HepG2 (cell line): ENCODE measurements around the gene MYO1E. TPM values are rescaled to one million over a fixed set of nuclear protein-coding genes. Genes with fewer than 3 reads are reported as not detected.

Experiments
- ATAC-seq: fragments of 200-7000 bp; cut with Tn5 transposase; 3 replicates; pipeline ENCODE4 v1.9.1; 2020; ENCODE audit warnings: mild to moderate bottlenecking, moderate library complexity
- BruUV-seq: library from RNA; stranded (reverse); fragments of 400-500 nt; replicated peaks from 2 replicates; lab custom pipeline; 2021; lab: Mats Ljungman, UMichigan
- CTCF ChIA-PET: fragments of 300-600 bp; formaldehyde crosslinking; extraction: SDS; loops from one replicate; lab custom pipeline; 2021; ENCODE audit warnings: low total read pairs, inconsistent platforms, low intra/inter-chr PET ratio; lab: Yijun Ruan, JAX
- POLR2A ChIA-PET: fragments of 350-600 bp; sonication (Branson Sonifier 250); formaldehyde crosslinking; loops from one replicate; lab custom pipeline; 2020; ENCODE audit warnings: antibody characterized with exemption, inconsistent platforms; lab: Yijun Ruan, JAX
- DNase-seq: peaks from one replicate; pipeline ENCODE4 v3.0.0-alpha.2; 2015; ENCODE audit warnings: low spot score
- FAIRE-seq: peaks from 3 replicates; lab custom pipeline; 2011; peaks lifted over from hg19 to GRCh38; lab: Jason Lieb, UNC
- H2AFZ ChIP-seq: one replicate; pipeline ENCODE4 v1.6.1; 2011; ENCODE audit warnings: low read length, inconsistent platforms
- H3K27ac ChIP-seq: fragments of 300-600 bp; 3 replicates; pipeline ENCODE4 v1.8.0; 2011; ENCODE audit warnings: mixed run types, mild to moderate bottlenecking, mixed read lengths, low read length, inconsistent platforms; ENCODE audit not compliant: insufficient read depth; ENCODE audit errors: extremely low read length
- H3K27me3 ChIP-seq, 2 experiments: fragments of 200-600 bp in 1 of 2; 2 replicates in 1 of 2; 3 replicates in 1 of 2; pipeline versions ENCODE4 v1.6.0 to v1.8.0; 2011; ENCODE audit warnings: low read length in 2 of 2, mild to moderate bottlenecking in 2 of 2, moderate library complexity in 2 of 2, inconsistent platforms in 1 of 2; ENCODE audit not compliant: insufficient read depth in 2 of 2, control insufficient read depth in 1 of 2
- H3K36me3 ChIP-seq, 2 experiments: fragments of 200-600 bp in 1 of 2; replicated peaks in 1 of 2; 2 replicates in 1 of 2; 3 replicates in 1 of 2; pipeline versions ENCODE4 v1.5.1 to v1.8.0; 2011; ENCODE audit warnings: low read length in 2 of 2, inconsistent platforms in 1 of 2; ENCODE audit not compliant: insufficient read depth in 2 of 2, control insufficient read depth in 1 of 2
- H3K4me1 ChIP-seq: 2 replicates; pipeline ENCODE4 v1.5.1; 2012; ENCODE audit warnings: low read length, inconsistent platforms; ENCODE audit not compliant: insufficient read depth
- H3K4me2 ChIP-seq: 2 replicates; pipeline ENCODE4 v1.6.0; 2011; ENCODE audit warnings: low read depth, low read length, inconsistent platforms
- H3K4me3 ChIP-seq, 3 experiments: fragments of 200-600 bp in 1 of 3; sonication (generic), shearing (Covaris generic) in 1 of 3; replicated peaks in 1 of 3; 2 replicates each; pipeline ENCODE4 v1.5.1; 2011 to 2016; ENCODE audit warnings: low read length in 3 of 3, inconsistent platforms in 2 of 3, low read depth in 2 of 3, mild to moderate bottlenecking in 2 of 3, control low read depth in 1 of 3, mixed read lengths in 1 of 3; ENCODE audit not compliant: insufficient read depth in 1 of 3
- H3K79me2 ChIP-seq: one replicate; pipeline ENCODE4 v1.6.1; 2011; ENCODE audit warnings: low read length, inconsistent platforms; ENCODE audit not compliant: insufficient read depth
- H3K9ac ChIP-seq: 2 replicates; pipeline ENCODE4 v1.6.0; 2011; ENCODE audit warnings: mild to moderate bottlenecking, low read depth, low read length, inconsistent platforms; ENCODE audit not compliant: insufficient read depth
- H3K9me3 ChIP-seq: 2 replicates; pipeline ENCODE4 v1.5.1; 2012; ENCODE audit warnings: mild to moderate bottlenecking, low read length
- H4K20me1 ChIP-seq: 2 replicates; pipeline ENCODE4 v1.6.0; 2011; ENCODE audit warnings: inconsistent platforms, mild to moderate bottlenecking, low read length, moderate library complexity; ENCODE audit not compliant: insufficient read depth
- CBX5 ChIP-seq: sonication (generic); formaldehyde crosslinking; IDR thresholded peaks from 2 replicates; pipeline ENCODE4 v1.4.0; 2020; ENCODE audit warnings: missing genetic modification reagents, borderline replicate concordance
- FOXA3 ChIP-seq: IDR thresholded peaks from 2 replicates; pipeline ENCODE4 v1.6.1; 2016; ENCODE audit warnings: missing genetic modification reagents, missing compliant biosample characterization
- HOXD1 ChIP-seq: sonication (generic); formaldehyde crosslinking; IDR thresholded peaks from 2 replicates; pipeline ENCODE4 v1.5.0; 2020; ENCODE audit warnings: missing genetic modification reagents
- KDM3A ChIP-seq: IDR thresholded peaks from 2 replicates; pipeline ENCODE4 v1.6.1; 2018; ENCODE audit warnings: low read depth, missing compliant biosample characterization
- LCORL ChIP-seq, 2 experiments: fragments of 450-650 bp in 1 of 2; sonication (generic) in 1 of 2; formaldehyde crosslinking in 1 of 2; IDR thresholded peaks; 2 replicates each; pipeline versions ENCODE4 v1.5.0 to v1.6.1; 2017 to 2020; ENCODE audit warnings: antibody characterized with exemption in 1 of 2, missing genetic modification reagents in 1 of 2
- SALL1 ChIP-seq: sonication (generic); formaldehyde crosslinking; IDR thresholded peaks from 2 replicates; pipeline ENCODE4 v1.8.0; 2022; ENCODE audit warnings: mild to moderate bottlenecking, missing genetic modification reagents
- SMAD3 ChIP-seq: sonication (generic); formaldehyde crosslinking; IDR thresholded peaks from 2 replicates; pipeline ENCODE4 v1.4.0; 2020; ENCODE audit warnings: missing genetic modification reagents
- ZNF546 ChIP-seq: sonication (generic); formaldehyde crosslinking; conservative IDR thresholded peaks from 2 replicates; pipeline ENCODE4 v1.8.1; 2023; ENCODE audit warnings: mild to moderate bottlenecking, missing genetic modification reagents
- WGBS: methylation state at CpG from one replicate; pipeline ENCODE4 v1.1.6; 2017; ENCODE audit warnings: low lambda C conversion rate; 5-methylcytosine and 5-hydroxymethylcytosine counted together
- in situ Hi-C: cut with HindIII; loops from 2 replicates; pipeline ENCODE4 v1.10.0; 2017; ENCODE audit warnings: low pct_unique_long_range_greater_than_20kb; ENCODE audit not compliant: extremely low pct_ligation_motif_present
- intact Hi-C: fragments of 100-400 bp; cut with micrococcal nuclease; formaldehyde crosslinking; loops from one replicate; pipeline ENCODE4 v1.10.0; 2022; ENCODE audit not compliant: unreplicated experiment
- polyA plus RNA-seq, 8 experiments: library from polyadenylated mRNA; depleted of rRNA in 3 of 8; stranded (reverse) in 7 of 8; unstranded in 1 of 8; fragments of >200 nt; fragmentation: Illumina TruSeq in 4 of 8; extraction: Trizol in 4 of 8; gene quantifications; 2 replicates each; pipeline versions ENCODE4 v1.2.1 to v1.2.3, GENCODE V29; 2011 to 2016; ENCODE audit warnings: low read depth in 4 of 8, missing spikeins in 1 of 8, mixed read lengths in 1 of 8; ENCODE audit not compliant: insufficient read depth in 1 of 8
- total RNA-seq, 5 experiments: library from RNA; depleted of rRNA; stranded (reverse); fragments of >200 nt; fragmentation: Illumina TruSeq; extraction: Trizol; gene quantifications; 2 replicates each; pipeline ENCODE4 v1.2.3, GENCODE V29; 2016; ENCODE audit warnings: low read depth in 1 of 5
- TF ChIP-seq, protein P1 (sequence below): sonication (generic); formaldehyde crosslinking; IDR thresholded peaks from 2 replicates; pipeline ENCODE4 v1.5.1; 2020; ENCODE audit warnings: missing genetic modification reagents, mild to moderate bottlenecking, borderline replicate concordance

Gene MYO1E
- total and polyA plus RNA-seq, 2 of the 13 experiments (the other 11 are each of a cell fraction or from before 2014, with no cell fraction given), result 15.7 to 25.1 TPM

DNA sequence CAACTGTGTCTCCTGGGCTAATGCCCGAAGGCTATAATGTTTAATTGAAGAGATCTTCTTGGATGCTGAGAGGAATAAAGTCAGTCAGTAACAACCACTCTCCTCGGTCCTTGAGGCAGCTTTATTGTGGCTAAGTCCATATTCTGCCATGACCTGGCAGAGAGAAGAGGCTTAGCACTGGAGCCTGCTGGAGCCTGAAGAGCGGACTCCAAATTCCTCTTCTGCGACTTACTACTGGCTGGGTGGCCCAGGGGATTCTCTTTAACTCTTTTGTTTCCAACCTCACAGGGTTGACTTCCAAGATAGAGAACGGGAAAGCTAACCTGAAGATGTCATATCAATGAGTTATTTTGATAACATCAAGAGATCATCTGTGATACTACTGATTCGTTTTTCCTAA, 71.1 kb downstream of the MYO1E start (continued):
- no peak for TF ChIP-seq SMAD3 (CRISPR knock-in tag)
- no peak for TF ChIP-seq FOXA3 (CRISPR knock-in tag)
- TF ChIP-seq KDM3A (CRISPR knock-in tag), result no peak
- TF ChIP-seq SALL1, result no peak
- TF ChIP-seq ZNF546 (CRISPR knock-in tag), result no peak
- TF ChIP-seq, all 625 proteins: peak for 0

DNA sequence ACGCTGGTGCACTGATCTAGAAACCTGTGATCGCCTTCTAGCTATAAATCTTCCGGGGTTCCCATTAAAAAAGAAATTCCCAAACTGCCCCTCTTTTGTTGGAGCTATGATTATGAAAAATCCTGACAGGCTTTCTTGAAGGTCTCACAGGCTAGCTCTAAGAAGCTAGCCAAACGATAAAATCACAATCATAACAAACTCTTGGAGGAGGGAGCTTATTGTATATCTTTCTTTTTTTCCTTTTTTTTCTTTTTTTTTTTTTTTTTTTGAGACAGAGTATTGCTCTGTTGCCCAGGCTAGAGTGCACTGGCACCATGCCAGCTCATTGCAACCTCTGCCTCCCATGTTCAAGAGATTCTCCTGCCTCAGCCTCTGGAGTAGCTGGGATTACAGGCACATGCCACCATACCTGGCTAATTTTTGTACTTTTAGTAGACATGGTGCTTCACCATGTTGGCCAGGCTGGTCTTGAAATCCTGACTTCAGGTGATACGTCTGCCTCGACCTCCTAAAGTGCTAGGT, 72.0 kb downstream of the MYO1E start:
- ChIA-PET POLR2A (no interaction called here), CTCF (no interaction called here)
- Histone ChIP-seq H3K36me3 (no peaks in the 10 kb centered on the region), H4K20me1 (0 out of 2 replicates have a peak, but pooled peaks cover 2% of the 10 kb centered on the region), H3K4me2 (no peak overlapping the region), H3K9me3 (no peaks in the 10 kb centered on the region), H3K27me3 (no peaks in the 10 kb centered on the region), H3K79me2 (peaks cover 3% of the 10 kb centered on the region), H3K4me3 (no peak overlapping the region), H3K9ac (no peak overlapping the region), H3K27ac (no peak overlapping the region), H2AFZ (no peak overlapping the region), H3K4me1 (peaks cover 22% of the 10 kb centered on the region)
- ATAC-seq, result no peak
- DNase-seq, result no peak
- no peak for FAIRE-seq
- TF ChIP-seq HOXD1 (CRISPR knock-in tag) (no peak), LCORL (IDR thresholded peaks at IDR 0.05) (peak; percentile 79), LCORL (CRISPR knock-in tag; IDR thresholded peaks at IDR 0.05) (no peak), CBX5 (CRISPR knock-in tag) (no peak)
- TF ChIP-seq, protein P1, sequence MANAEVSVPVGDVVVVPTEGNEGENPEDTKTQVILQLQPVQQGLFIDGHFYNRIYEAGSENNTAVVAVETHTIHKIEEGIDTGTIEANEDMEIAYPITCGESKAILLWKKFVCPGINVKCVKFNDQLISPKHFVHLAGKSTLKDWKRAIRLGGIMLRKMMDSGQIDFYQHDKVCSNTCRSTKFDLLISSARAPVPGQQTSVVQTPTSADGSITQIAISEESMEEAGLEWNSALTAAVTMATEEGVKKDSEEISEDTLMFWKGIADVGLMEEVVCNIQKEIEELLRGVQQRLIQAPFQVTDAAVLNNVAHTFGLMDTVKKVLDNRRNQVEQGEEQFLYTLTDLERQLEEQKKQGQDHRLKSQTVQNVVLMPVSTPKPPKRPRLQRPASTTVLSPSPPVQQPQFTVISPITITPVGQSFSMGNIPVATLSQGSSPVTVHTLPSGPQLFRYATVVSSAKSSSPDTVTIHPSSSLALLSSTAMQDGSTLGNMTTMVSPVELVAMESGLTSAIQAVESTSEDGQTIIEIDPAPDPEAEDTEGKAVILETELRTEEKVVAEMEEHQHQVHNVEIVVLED, result no peak
- intact Hi-C loops, result no loop called here
- WGBS, result over 99% methylated on average over 6 of the region's 6 CpGs
- BruUV-seq, result no TSS peak
- in situ Hi-C loops, result no loop called here
